ENCODE data around the gene DIS3L. TPM values are rescaled to one million over a fixed set of nuclear protein-coding genes. Genes with fewer than 3 reads are reported as not detected.
A peak's percentile ranks its signal among the peaks of the same experiment; 100 is the strongest.

Gene DIS3L
- total RNA-seq, 4 donors from 2014 or later: 21.9 to 35.1 (median 32.1) TPM

DNA sequence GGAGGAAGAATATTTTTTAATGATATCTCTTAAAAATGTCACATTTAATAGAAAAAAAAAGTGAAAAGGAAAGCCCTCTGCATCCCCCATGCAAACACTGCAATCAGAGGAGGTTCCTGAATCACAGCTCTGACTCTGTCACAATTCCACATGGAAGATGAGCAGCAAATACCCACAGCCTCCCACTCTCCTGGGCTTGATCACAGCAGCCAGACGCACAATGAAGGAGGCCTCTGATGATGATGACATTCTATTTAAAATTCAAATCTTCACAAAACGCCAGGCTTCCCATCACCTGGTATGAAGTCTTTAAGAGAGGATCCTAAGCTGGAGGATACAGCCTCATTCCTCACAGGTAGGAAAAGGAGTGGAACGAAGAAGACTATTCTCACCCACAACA, 9.1 kb upstream of the DIS3L start:
- H3K36me3 ChIP-seq: no peaks in the 10 kb centered on the region
- intact Hi-C loops (cut with DNase I; ENCODE audit: low total_unique reads): no loop called here
- no peak overlapping the region for H3K4me3 ChIP-seq
- no peak overlapping the region for H3K27ac ChIP-seq
- H3K4me1 ChIP-seq: no peaks in the 10 kb centered on the region
- TF ChIP-seq, protein P1, sequence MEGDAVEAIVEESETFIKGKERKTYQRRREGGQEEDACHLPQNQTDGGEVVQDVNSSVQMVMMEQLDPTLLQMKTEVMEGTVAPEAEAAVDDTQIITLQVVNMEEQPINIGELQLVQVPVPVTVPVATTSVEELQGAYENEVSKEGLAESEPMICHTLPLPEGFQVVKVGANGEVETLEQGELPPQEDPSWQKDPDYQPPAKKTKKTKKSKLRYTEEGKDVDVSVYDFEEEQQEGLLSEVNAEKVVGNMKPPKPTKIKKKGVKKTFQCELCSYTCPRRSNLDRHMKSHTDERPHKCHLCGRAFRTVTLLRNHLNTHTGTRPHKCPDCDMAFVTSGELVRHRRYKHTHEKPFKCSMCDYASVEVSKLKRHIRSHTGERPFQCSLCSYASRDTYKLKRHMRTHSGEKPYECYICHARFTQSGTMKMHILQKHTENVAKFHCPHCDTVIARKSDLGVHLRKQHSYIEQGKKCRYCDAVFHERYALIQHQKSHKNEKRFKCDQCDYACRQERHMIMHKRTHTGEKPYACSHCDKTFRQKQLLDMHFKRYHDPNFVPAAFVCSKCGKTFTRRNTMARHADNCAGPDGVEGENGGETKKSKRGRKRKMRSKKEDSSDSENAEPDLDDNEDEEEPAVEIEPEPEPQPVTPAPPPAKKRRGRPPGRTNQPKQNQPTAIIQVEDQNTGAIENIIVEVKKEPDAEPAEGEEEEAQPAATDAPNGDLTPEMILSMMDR (IDR thresholded peaks at IDR 0.05 in 4 of 5, conservative IDR thresholded peaks at IDR 0.05 in 1 of 5): no peak
- no peak for TF ChIP-seq POLR2A (IDR thresholded peaks at IDR 0.05)
- H3K9me3 ChIP-seq: no peaks in the 10 kb centered on the region
- H3K27me3 ChIP-seq: peaks cover 0 to 2% (median 0%) of the 10 kb centered on the region in 3 donors
- in situ Hi-C loops (cut with MboI; ENCODE audit: low sequenced_read_pairs in 4 of 4): loop anchor here in 3 of 4 donors (25.0 kb wide), 1 partner anchor 647 kb away; no protein-coding TSS in a partner anchor
- DNase-seq: no peak
- ATAC-seq: no peak

GRCh38 chr15:66285533-66286280, 7.7 kb upstream of the DIS3L start:
- no peak overlapping the region for H3K4me3 ChIP-seq
- no peaks in the 10 kb centered on the region for H3K9me3 ChIP-seq
- no peaks in the 10 kb centered on the region for H3K4me1 ChIP-seq
- in situ Hi-C loops (cut with MboI; ENCODE audit: low sequenced_read_pairs in 4 of 4) (loop anchor here in 3 of 4 donors (25.0 kb wide), 1 partner anchor 648 kb away; no protein-coding TSS in a partner anchor), intact Hi-C loops (cut with DNase I; ENCODE audit: low total_unique reads) (no loop called here)
- DNase-seq (no peak), ATAC-seq (no peak)
- no peak overlapping the region for H3K27ac ChIP-seq
- TF ChIP-seq, protein P1 (IDR thresholded peaks at IDR 0.05 in 4 of 5, conservative IDR thresholded peaks at IDR 0.05 in 1 of 5): no peak
- no peak for TF ChIP-seq POLR2A (IDR thresholded peaks at IDR 0.05)
- H3K36me3 ChIP-seq: no peaks in the 10 kb centered on the region
- no peaks in the 10 kb centered on the region for H3K27me3 ChIP-seq

DNA sequence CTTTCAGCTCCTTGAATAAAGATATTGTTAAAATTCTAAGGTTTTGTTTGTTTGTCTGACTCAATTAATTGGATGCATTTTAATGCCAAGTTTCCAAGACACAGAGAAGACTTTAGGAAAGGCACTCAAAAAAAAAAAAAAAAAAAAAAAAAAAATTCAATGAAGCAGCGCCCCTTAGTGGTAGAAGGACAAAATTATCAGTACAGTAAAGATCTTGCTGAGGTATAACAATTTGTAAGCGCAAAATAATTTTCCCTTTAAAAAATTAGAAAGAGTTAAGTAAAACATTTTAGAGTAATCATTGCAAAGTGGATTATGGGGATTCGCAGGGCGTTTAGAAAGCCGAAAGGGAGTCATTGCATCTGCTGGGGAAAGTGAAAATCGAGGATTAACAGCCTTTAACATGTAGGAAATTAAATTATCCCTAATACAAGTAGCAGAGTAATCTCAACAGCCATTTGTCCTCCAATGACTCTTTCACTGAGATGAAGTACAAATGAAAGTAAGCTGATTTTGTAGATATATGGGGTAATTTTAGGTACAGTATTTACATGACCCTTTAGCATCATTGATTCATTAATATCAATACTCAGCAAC, 5.8 kb upstream of the DIS3L start:
- Histone ChIP-seq H3K27ac (no peak overlapping the region), H3K9me3 (no peaks in the 10 kb centered on the region), H3K27me3 (no peaks in the 10 kb centered on the region), H3K36me3 (no peaks in the 10 kb centered on the region), H3K4me3 (no peak overlapping the region), H3K4me1 (peaks cover 5 to 9% of the 10 kb centered on the region in 2 donors)
- in situ Hi-C loops (cut with MboI; ENCODE audit: low sequenced_read_pairs in 4 of 4) (loop anchor here in 3 of 4 donors (25.0 kb wide), 1 partner anchor 650 kb away; no protein-coding TSS in a partner anchor), intact Hi-C loops (cut with DNase I; ENCODE audit: low total_unique reads) (loop anchor here (2.0 kb wide), 1 partner anchor 35 kb away; the partner anchor contains the start of gene MEGF11)
- DNase-seq (no peak), ATAC-seq (no peak)
- TF ChIP-seq, protein P1 (IDR thresholded peaks at IDR 0.05 in 4 of 5, conservative IDR thresholded peaks at IDR 0.05 in 1 of 5): peak in 4 of 5 experiments; percentile 16 to 61 (median 38)
- no peak for TF ChIP-seq POLR2A (IDR thresholded peaks at IDR 0.05)

- Histone ChIP-seq H3K4me1 (peaks cover 10 to 13% of the 10 kb centered on the region in 2 donors), H3K27me3 (no peaks in the 10 kb centered on the region), H3K4me3 (no peak overlapping the region), H3K27ac (no peak overlapping the region), H3K36me3 (no peaks in the 10 kb centered on the region), H3K9me3 (no peaks in the 10 kb centered on the region)
- ATAC-seq (no peak), DNase-seq (no peak)
- in situ Hi-C loops (cut with MboI; ENCODE audit: low sequenced_read_pairs in 4 of 4): loop anchor here in 3 of 4 donors (25.0 kb wide), 1 partner anchor 651 kb away; no protein-coding TSS in a partner anchor
- TF ChIP-seq, protein P1 (IDR thresholded peaks at IDR 0.05 in 4 of 5, conservative IDR thresholded peaks at IDR 0.05 in 1 of 5): no peak
- no peak for TF ChIP-seq POLR2A (IDR thresholded peaks at IDR 0.05)
- intact Hi-C loops (cut with DNase I; ENCODE audit: low total_unique reads): loop anchor here (2.0 kb wide), 1 partner anchor 35 kb away; the partner anchor contains the start of gene MEGF11
Observed at GRCh38 chr15:66288093-66288492, 5.3 kb upstream of the DIS3L start.
